K562 (cell line): ENCODE results near the gene ITPA. TPM values are rescaled to one million over a fixed set of nuclear protein-coding genes. Genes with fewer than 3 reads are reported as not detected.

Experiments used
- ATAC-seq: fragments of 200-7000 bp; cut with Tn5 transposase; 3 replicates; pipeline ENCODE4 v1.9.1; 2020; ENCODE audit warnings: moderate library complexity
- BruUV-seq: library from RNA; stranded (reverse); fragments of 400-500 nt; replicated peaks from 2 replicates; lab custom pipeline; 2021; lab: Mats Ljungman, UMichigan
- CTCF ChIA-PET: fragments of 300-600 bp; formaldehyde crosslinking; extraction: SDS; loops from one replicate; lab custom pipeline; 2021; ENCODE audit warnings: low intra/inter-chr PET ratio; lab: Yijun Ruan, JAX
- POLR2A ChIA-PET: fragments of 300-600, 350-650 bp; sonication (Branson Sonifier 250); formaldehyde crosslinking; extraction: SDS; loops from one replicate; lab custom pipeline; 2021; ENCODE audit warnings: antibody characterized with exemption, inconsistent platforms; lab: Yijun Ruan, JAX
- DNase-seq, 4 experiments: peaks; one replicate each; pipeline versions ENCODE4 v3.0.0 to v3.0.0-alpha.2; 2011 to 2018; ENCODE audit warnings: low spot score in 3 of 4, mixed read lengths in 3 of 4; ENCODE audit errors: extremely low read depth in 1 of 4
- FAIRE-seq: peaks from 2 replicates; lab custom pipeline; 2011; peaks lifted over from hg19 to GRCh38; lab: Jason Lieb, UNC
- H2AFZ ChIP-seq: 2 replicates; pipeline ENCODE4 v1.6.0; 2011; ENCODE audit warnings: low read depth, low read length, control low read depth, inconsistent platforms
- H3K27ac ChIP-seq: fragments of 200-600 bp; 3 replicates; pipeline ENCODE4 v1.8.0; 2011; ENCODE audit warnings: low read depth, mild to moderate bottlenecking, control low read depth, inconsistent platforms, low read length, moderate library complexity, mixed read lengths; ENCODE audit errors: extremely low read depth
- H3K27me3 ChIP-seq, 2 experiments: fragments of 300-600 bp in 1 of 2; 2 replicates in 1 of 2; 3 replicates in 1 of 2; pipeline versions ENCODE4 v1.6.0 to v1.8.0; 2011; ENCODE audit warnings: inconsistent platforms in 2 of 2, low read length in 2 of 2, mild to moderate bottlenecking in 1 of 2, mixed read lengths in 1 of 2, moderate library complexity in 1 of 2; ENCODE audit not compliant: control insufficient read depth in 2 of 2, insufficient read depth in 2 of 2
- H3K36me3 ChIP-seq: fragments of 300-600 bp; 3 replicates; pipeline ENCODE4 v1.8.0; 2011; ENCODE audit warnings: mild to moderate bottlenecking, low read length, inconsistent platforms; ENCODE audit not compliant: control insufficient read depth, insufficient read depth
- H3K4me1 ChIP-seq, 2 experiments: fragments of 200-600 bp in 1 of 2; replicated peaks in 1 of 2; 2 replicates in 1 of 2; 3 replicates in 1 of 2; pipeline versions ENCODE4 v1.5.1 to v1.8.0; 2011; ENCODE audit warnings: inconsistent platforms in 2 of 2, low read length in 2 of 2, mild to moderate bottlenecking in 1 of 2, mixed read lengths in 1 of 2, moderate library complexity in 1 of 2; ENCODE audit not compliant: control insufficient read depth in 2 of 2, insufficient read depth in 2 of 2
- H3K4me2 ChIP-seq: 2 replicates; pipeline ENCODE4 v1.6.1; 2011; ENCODE audit warnings: low read length, control low read depth, inconsistent platforms, mixed read lengths; ENCODE audit not compliant: insufficient read depth
- H3K4me3 ChIP-seq: fragments of 200-600 bp; sonication (generic), shearing (Covaris generic); 2 replicates; pipeline ENCODE4 v1.5.1; 2016; ENCODE audit warnings: control low read depth, inconsistent platforms
- H3K79me2 ChIP-seq: fragments of 200-600 bp; 3 replicates; pipeline ENCODE4 v1.8.0; 2011; ENCODE audit warnings: low read length, inconsistent platforms; ENCODE audit not compliant: control insufficient read depth, insufficient read depth
- H3K9ac ChIP-seq, 2 experiments: 2 replicates each; pipeline versions ENCODE4 v1.6.0 to v1.6.1; 2011; ENCODE audit warnings: low read depth in 2 of 2, low read length in 2 of 2, control low read depth in 1 of 2, inconsistent platforms in 1 of 2, mild to moderate bottlenecking in 1 of 2, mixed read lengths in 1 of 2; ENCODE audit not compliant: insufficient read depth in 1 of 2
- H3K9me1 ChIP-seq: one replicate; pipeline ENCODE4 v1.6.0; 2011; ENCODE audit warnings: inconsistent platforms, mild to moderate bottlenecking, low read length, moderate library complexity; ENCODE audit not compliant: control insufficient read depth, insufficient read depth
- H3K9me3 ChIP-seq: replicated peaks from 2 replicates; pipeline ENCODE4 v1.5.1; 2011; ENCODE audit warnings: low read depth, low read length, inconsistent platforms; ENCODE audit not compliant: control insufficient read depth, insufficient read depth
- H4K20me1 ChIP-seq: replicated peaks from 2 replicates; pipeline ENCODE4 v1.6.1; 2011; ENCODE audit warnings: low read length, inconsistent platforms, mixed read lengths; ENCODE audit not compliant: control insufficient read depth, insufficient read depth
- NFIC ChIP-seq: fragments of 450-650 bp; IDR thresholded peaks from 2 replicates; pipeline ENCODE4 v1.6.1; 2017; ENCODE audit warnings: mild to moderate bottlenecking, inconsistent platforms
- PBX2 ChIP-seq, 2 experiments: IDR thresholded peaks in 1 of 2; conservative IDR thresholded peaks in 1 of 2; 2 replicates each; pipeline ENCODE4 v1.6.1; 2016; ENCODE audit warnings: low read depth in 2 of 2, mild to moderate bottlenecking in 1 of 2, missing compliant biosample characterization in 1 of 2, missing genetic modification characterization in 1 of 2, moderate library complexity in 1 of 2
- TCF3 ChIP-seq: sonication (generic); formaldehyde crosslinking; IDR thresholded peaks from 2 replicates; pipeline ENCODE4 v1.4.0; 2020; ENCODE audit warnings: mild to moderate bottlenecking, missing genetic modification reagents
- WGBS: fragments of 100-300 bp; shearing (Covaris generic); methylation state at CpG from one replicate; pipeline ENCODE4 v1.1.6; 2016; ENCODE audit warnings: low coverage, mixed read lengths; ENCODE audit not compliant: insufficient coverage; ENCODE audit errors: missing lambda C conversion rate; 5-methylcytosine and 5-hydroxymethylcytosine counted together
- in situ Hi-C: fragments of 300-500 bp; cut with MboI; formaldehyde crosslinking; loops from 4 replicates; pipeline ENCODE4 v1.15.0; 2018; ENCODE audit warnings: inconsistent platforms, mixed read lengths
- intact Hi-C: fragments of 100-400 bp; cut with micrococcal nuclease; formaldehyde crosslinking; loops from 2 replicates; pipeline ENCODE4 v1.14.2; 2022
- polyA plus RNA-seq, 8 experiments: library from polyadenylated mRNA; depleted of rRNA in 4 of 8; stranded (reverse) in 5 of 8; unstranded in 3 of 8; fragments of >200 nt; fragmentation: Nextera tagmentation in 2 of 8; fragmentation: Illumina TruSeq in 1 of 8; extraction: Ambion mirVana in 2 of 8; extraction: Trizol in 1 of 8; gene quantifications; 2 replicates each; pipeline versions ENCODE4 v1.2.1 to v1.2.3, GENCODE V29; 2011 to 2014; ENCODE audit warnings: inconsistent platforms in 1 of 8, missing spikeins in 1 of 8
- total RNA-seq, 7 experiments: library from RNA; depleted of rRNA in 6 of 7; stranded (reverse); fragments of >200 nt in 6 of 7; fragmentation: Illumina TruSeq in 2 of 7; extraction: Trizol in 2 of 7; gene quantifications; 2 replicates each; pipeline versions ENCODE4 v1.2.1 to v1.2.3, GENCODE V29; 2011 to 2021; ENCODE audit warnings: low replicate concordance in 1 of 7

Gene ITPA
- total and polyA plus RNA-seq, 9 of the 15 experiments (the other 6 are each of a cell fraction or from before 2014, with no cell fraction given), result 5.0 to 79.7 (median 36.7) TPM

GRCh38 chr20:3181270-3181669 is 28.0 kb upstream of the ITPA start:
- Histone ChIP-seq H3K27ac (no peak overlapping the region), H3K9me3 (no peaks in the 10 kb centered on the region), H3K9me1 (no peaks in the 10 kb centered on the region), H3K4me1 (peaks cover 4 to 6% of the 10 kb centered on the region in 2 experiments; a peak in 4 of 5 replicates), H3K4me3 (no peak overlapping the region), H4K20me1 (no peaks in the 10 kb centered on the region), H3K27me3 (no peaks in the 10 kb centered on the region), H3K36me3 (no peaks in the 10 kb centered on the region), H2AFZ (no peak overlapping the region), H3K4me2 (no peak overlapping the region), H3K9ac (no peak overlapping the region), H3K79me2 (no peaks in the 10 kb centered on the region)
- BruUV-seq, result no TSS peak
- DNase-seq (no peak), ATAC-seq (no peak), FAIRE-seq (no peak)
- ChIA-PET POLR2A (no interaction called here), CTCF (no interaction called here)
- intact Hi-C loops (no loop called here), in situ Hi-C loops (no loop called here)
- TF ChIP-seq TCF3 (CRISPR knock-in tag) (no peak), NFIC (peak; percentile 65), PBX2 (CRISPR knock-in tag; IDR thresholded peaks at IDR 0.05; ENCODE audit: low read depth) (no peak), PBX2 (tag; conservative IDR thresholded peaks at IDR 0.05; ENCODE audit: low read depth) (no peak)
- 58% methylated on average over 5 of the region's 5 CpGs for WGBS
